HG02610 (cell line): Measurements from ENCODE around the gene ARHGEF6.
"Not testable (repeated sequence)": the region's sequence is repeated elsewhere in the genome, so short reads cannot be mapped to it uniquely, and the experiment has no call there.

Experiments used
- ATAC-seq: cut with Tn5 transposase; IDR thresholded peaks from one replicate; pipeline ENCODE4 v1.9.1; 2021; ENCODE audit warnings: mild to moderate bottlenecking, moderate library complexity; ENCODE audit not compliant: unreplicated experiment

The ARHGEF6 gene

GRCh38 chrX:136780763-136781162, at the start of gene ARHGEF6:
Gene ARHGEF6, minus strand, starts transcription at chrX:136780932. Its CDS starts 50 bp downstream, at chrX:136780882.
- no peak for ATAC-seq

- no peak for ATAC-seq
These were observed 48.7 kb upstream of the ARHGEF6 start for GRCh38 chrX:136829413-136829812.

GRCh38 chrX:136828830-136829229, 48.1 kb upstream of the ARHGEF6 start:
- no peak for ATAC-seq

GRCh38 chrX:136827026-136827425, 46.3 kb upstream of the ARHGEF6 start:
- no peak for ATAC-seq

GRCh38 chrX:136825771-136826170, 45.0 kb upstream of the ARHGEF6 start:
- ATAC-seq, result no peak

- no peak for ATAC-seq
These were observed 42.4 kb upstream of the ARHGEF6 start for GRCh38 chrX:136823175-136823574.

- no peak for ATAC-seq
These were observed 41.8 kb upstream of the ARHGEF6 start for GRCh38 chrX:136822337-136823095.

GRCh38 chrX:136819756-136820155, 39.0 kb upstream of the ARHGEF6 start:
- not testable (repeated sequence) for ATAC-seq

GRCh38 chrX:136819031-136819703, 38.4 kb upstream of the ARHGEF6 start:
- no peak for ATAC-seq

GRCh38 chrX:136816975-136817374, 36.2 kb upstream of the ARHGEF6 start:
- no peak for ATAC-seq

GRCh38 chrX:136814847-136815750, 34.4 kb upstream of the ARHGEF6 start:
- no peak for ATAC-seq

GRCh38 chrX:136812286-136812685, 31.6 kb upstream of the ARHGEF6 start:
- no peak for ATAC-seq

GRCh38 chrX:136810493-136810892, 29.8 kb upstream of the ARHGEF6 start:
- ATAC-seq, result no peak

GRCh38 chrX:136806891-136807410, 26.2 kb upstream of the ARHGEF6 start:
- ATAC-seq, result no peak

- ATAC-seq, result no peak
These were observed 21.8 kb upstream of the ARHGEF6 start for GRCh38 chrX:136802515-136802914.

GRCh38 chrX:136797787-136798186, 17.1 kb upstream of the ARHGEF6 start:
- ATAC-seq, result no peak

GRCh38 chrX:136795132-136795531, 14.4 kb upstream of the ARHGEF6 start:
- ATAC-seq, result not testable (repeated sequence)

GRCh38 chrX:136794660-136795059, 13.9 kb upstream of the ARHGEF6 start:
- not testable (repeated sequence) for ATAC-seq

- ATAC-seq, result no peak
These were observed 13.3 kb upstream of the ARHGEF6 start for GRCh38 chrX:136794080-136794479.

- no peak for ATAC-seq
These were observed 9.1 kb upstream of the ARHGEF6 start for GRCh38 chrX:136789856-136790255.

GRCh38 chrX:136784231-136784630, 3.5 kb upstream of the ARHGEF6 start:
- ATAC-seq, result no peak
